Choroid plexus epithelial cell (primary cell): ENCODE measurements around the gene SPATA46.

Experiments
- DNase-seq: peaks from one replicate; pipeline ENCODE4 v3.0.0-alpha.2; 2010; ENCODE audit warnings: low read depth
- H3K4me3 ChIP-seq: 2 replicates; pipeline ENCODE4 v1.5.1; 2011; ENCODE audit warnings: low read depth, mild to moderate bottlenecking, control low read depth, low read length, moderate library complexity
- CTCF ChIP-seq: conservative IDR thresholded peaks from 2 replicates; pipeline ENCODE4 v1.5.1; 2011; ENCODE audit warnings: low read depth, mild to moderate bottlenecking, control low read depth, inconsistent platforms, low read length, moderate library complexity

SPATA46 gene

GRCh38 chr1:162383091-162383490 is 6.4 kb upstream of the SPATA46 start:
- TF ChIP-seq CTCF = no peak
- no peak overlapping the region for H3K4me3 ChIP-seq
- DNase-seq = no peak

GRCh38 chr1:162381941-162382750 is 5.5 kb upstream of the SPATA46 start:
- H3K4me3 ChIP-seq = no peak overlapping the region
- DNase-seq = no peak
- no peak for TF ChIP-seq CTCF

- no peak for TF ChIP-seq CTCF
- DNase-seq = no peak
- H3K4me3 ChIP-seq = no peak within 1 kb of the TSS
These were observed 4.7 kb upstream of the SPATA46 start, which contains the start of gene C1orf226 for GRCh38 chr1:162381383-162381782. TSS of gene C1orf226 (plus strand) at chr1:162381728. CDS start at chr1:162381902, 174 bp downstream.

GRCh38 chr1:162380061-162380846 is 3.6 kb upstream of the SPATA46 start:
- TF ChIP-seq CTCF = no peak
- DNase-seq = no peak
- no peak overlapping the region for H3K4me3 ChIP-seq

- no peak for TF ChIP-seq CTCF
- DNase-seq = no peak
- no peak overlapping the region for H3K4me3 ChIP-seq
These were observed 1.2 kb downstream of the SPATA46 start for GRCh38 chr1:162375463-162375862.

GRCh38 chr1:162374406-162374805 is 2.2 kb downstream of the SPATA46 start:
- no peak for DNase-seq
- no peak for TF ChIP-seq CTCF
- no peak overlapping the region for H3K4me3 ChIP-seq
